Measurements from ENCODE around the gene AHNAK. TPM values are rescaled to one million over a fixed set of nuclear protein-coding genes. Genes with fewer than 3 reads are reported as not detected.

The AHNAK gene
- total RNA-seq, 3 donors from 2014 or later = 473 to 1,283 (median 535) TPM

GRCh38 chr11:62445314-62445740, 101.3 kb downstream of the AHNAK start:
- Histone ChIP-seq H3K9me3 (no peaks in the 10 kb centered on the region), H3K4me1 (ENCODE audit: low read depth) (peaks cover 20% of the 10 kb centered on the region), H3K4me3 (no peak overlapping the region), H3K36me3 (ENCODE audit: low read depth) (no peaks in the 10 kb centered on the region)
- no peak for TF ChIP-seq CTCF (IDR thresholded peaks at IDR 0.05)
- DNase-seq (peak in 2 of 3 donors; percentile 40 to 43), ATAC-seq (peak; percentile 14)
- intact Hi-C loops (cut with DNase I, micrococcal nuclease) = no loop called here

GRCh38 chr11:62444835-62445234, 101.8 kb downstream of the AHNAK start:
- ATAC-seq = peak; percentile 17
- DNase-seq = peak in 1 of 3 donors; percentile 32
- H3K4me1 ChIP-seq (ENCODE audit: low read depth) = peaks cover 23% of the 10 kb centered on the region

GRCh38 chr11:62444236-62444833, 102.3 kb downstream of the AHNAK start:
- peak; percentile 47 to 71 (median 71) for DNase-seq
- Histone ChIP-seq H3K36me3 (ENCODE audit: low read depth) (no peaks in the 10 kb centered on the region), H3K4me1 (ENCODE audit: low read depth) (peaks cover 23% of the 10 kb centered on the region), H3K4me3 (no peak overlapping the region), H3K9me3 (no peaks in the 10 kb centered on the region)
- intact Hi-C loops (cut with DNase I, micrococcal nuclease) = loop anchor here in 1 of 2 donors (5.0 kb wide), 1 partner anchor 63 kb away; no protein-coding TSS in a partner anchor
- peak; percentile 33 for ATAC-seq
- no peak for TF ChIP-seq CTCF (IDR thresholded peaks at IDR 0.05)

More at GRCh38 chr11:62444835-62445234, 101.8 kb downstream of the AHNAK start:
- H3K4me3 ChIP-seq = no peak overlapping the region
- no peaks in the 10 kb centered on the region for H3K36me3 ChIP-seq (ENCODE audit: low read depth)
- TF ChIP-seq CTCF (IDR thresholded peaks at IDR 0.05) = no peak
- intact Hi-C loops (cut with DNase I, micrococcal nuclease) = loop anchor here in 1 of 2 donors (5.0 kb wide), 1 partner anchor 62 kb away; no protein-coding TSS in a partner anchor
- H3K9me3 ChIP-seq = no peaks in the 10 kb centered on the region

- Histone ChIP-seq H3K4me1 (ENCODE audit: low read depth) (peaks cover 23% of the 10 kb centered on the region), H3K9me3 (no peaks in the 10 kb centered on the region), H3K36me3 (ENCODE audit: low read depth) (no peaks in the 10 kb centered on the region), H3K4me3 (no peak overlapping the region)
- intact Hi-C loops (cut with DNase I, micrococcal nuclease) = loop anchor here in 1 of 2 donors (5.0 kb wide), 1 partner anchor 64 kb away; no protein-coding TSS in a partner anchor
- no peak for ATAC-seq
- DNase-seq = peak in 1 of 3 donors; percentile 15
- TF ChIP-seq CTCF (IDR thresholded peaks at IDR 0.05) = no peak
Measured at GRCh38 chr11:62443390-62444235, 103.0 kb downstream of the AHNAK start.

- TF ChIP-seq CTCF (IDR thresholded peaks at IDR 0.05) = no peak
- Histone ChIP-seq H3K4me1 (ENCODE audit: low read depth) (peaks cover 13% of the 10 kb centered on the region), H3K4me3 (no peak overlapping the region), H3K36me3 (ENCODE audit: low read depth) (no peaks in the 10 kb centered on the region), H3K9me3 (no peaks in the 10 kb centered on the region)
- DNase-seq = peak in 1 of 3 donors; percentile 15
- ATAC-seq = peak; percentile 4
- intact Hi-C loops (cut with DNase I, micrococcal nuclease) = loop anchor here in 1 of 2 donors (5.0 kb wide), 1 partner anchor 67 kb away; no protein-coding TSS in a partner anchor
Measured at GRCh38 chr11:62439785-62440602, 106.6 kb downstream of the AHNAK start.

Data from mucosa of descending colon (tissue), 3 donors.